Adipocyte (in vitro differentiated cells): ENCODE results near the gene SHANK1.
"Not testable (repeated sequence)": the region's sequence is repeated elsewhere in the genome, so short reads cannot be mapped to it uniquely, and the experiment has no call there.

Experiments used
- DNase-seq: peaks from one replicate; pipeline ENCODE4 v3.0.0-alpha.2; 2015; ENCODE audit warnings: low read depth
- H3K27me3 ChIP-seq: replicated peaks from 2 replicates; pipeline ENCODE4 v1.7.0; 2013; ENCODE audit warnings: mild to moderate bottlenecking, low read length, moderate library complexity; ENCODE audit not compliant: control insufficient read depth, insufficient read depth
- H3K36me3 ChIP-seq: 2 replicates; pipeline ENCODE4 v1.7.0; 2013; ENCODE audit warnings: low read length, mild to moderate bottlenecking, moderate library complexity; ENCODE audit not compliant: control insufficient read depth, insufficient read depth, severe bottlenecking
- H3K4me1 ChIP-seq: 2 replicates; pipeline ENCODE4 v1.7.0; 2013; ENCODE audit warnings: mild to moderate bottlenecking, low read length, moderate library complexity; ENCODE audit not compliant: control insufficient read depth, insufficient read depth
- H3K4me3 ChIP-seq: 2 replicates; pipeline ENCODE4 v1.7.0; 2013; ENCODE audit warnings: mild to moderate bottlenecking, low read length, moderate library complexity
- H3K9ac ChIP-seq: 2 replicates; pipeline ENCODE4 v1.7.0; 2013; ENCODE audit warnings: mild to moderate bottlenecking, low read length, moderate library complexity
- H3K9me3 ChIP-seq: 2 replicates; pipeline ENCODE4 v1.7.0; 2013; ENCODE audit warnings: mild to moderate bottlenecking, low read length, moderate library complexity; ENCODE audit not compliant: control insufficient read depth

The SHANK1 gene

GRCh38 chr19:50750010-50750409, 30.4 kb upstream of the SHANK1 start:
- DNase-seq = no peak
- no peak overlapping the region for H3K4me3 ChIP-seq
- no peaks in the 10 kb centered on the region for H3K9me3 ChIP-seq
- no peaks in the 10 kb centered on the region for H3K4me1 ChIP-seq
- H3K9ac ChIP-seq = no peak overlapping the region
- H3K27me3 ChIP-seq = peaks cover 18% of the 10 kb centered on the region
- H3K36me3 ChIP-seq = no peaks in the 10 kb centered on the region

DNA sequence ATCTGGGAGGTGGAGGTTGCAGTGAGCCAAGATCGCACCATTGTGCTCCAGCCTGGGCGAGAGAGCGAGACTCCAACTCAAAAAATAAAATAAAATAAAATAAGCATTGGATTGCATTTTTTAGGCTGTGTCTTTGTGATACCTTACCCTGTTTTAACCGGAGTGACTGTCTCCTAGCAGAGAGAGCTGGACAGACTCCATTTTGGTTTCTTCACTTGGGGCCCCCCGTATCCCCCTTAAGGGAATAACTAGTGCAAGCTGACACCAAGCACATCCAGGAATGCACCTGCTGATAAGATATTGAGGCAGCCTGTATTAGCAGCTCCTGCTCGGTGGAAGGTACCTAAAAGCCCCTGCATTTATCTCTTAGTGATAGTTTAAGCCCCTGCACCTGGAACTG, 29.9 kb upstream of the SHANK1 start:
- no peak for DNase-seq
- peaks cover 15% of the 10 kb centered on the region for H3K27me3 ChIP-seq
- H3K4me1 ChIP-seq = no peaks in the 10 kb centered on the region
- H3K9ac ChIP-seq = no peak overlapping the region
- no peaks in the 10 kb centered on the region for H3K36me3 ChIP-seq
- no peaks in the 10 kb centered on the region for H3K9me3 ChIP-seq
- no peak overlapping the region for H3K4me3 ChIP-seq

- DNase-seq, H3K4me3 ChIP-seq, H3K9me3 ChIP-seq, H3K4me1 ChIP-seq, H3K9ac ChIP-seq, H3K36me3 ChIP-seq: not testable (repeated sequence)
- H3K27me3 ChIP-seq = peaks cover 23% of the 10 kb centered on the region
Measured at GRCh38 chr19:50747141-50747540, 27.5 kb upstream of the SHANK1 start.

- DNase-seq = no peak
Measured at GRCh38 chr19:50745221-50745620, 25.6 kb upstream of the SHANK1 start.

DNA sequence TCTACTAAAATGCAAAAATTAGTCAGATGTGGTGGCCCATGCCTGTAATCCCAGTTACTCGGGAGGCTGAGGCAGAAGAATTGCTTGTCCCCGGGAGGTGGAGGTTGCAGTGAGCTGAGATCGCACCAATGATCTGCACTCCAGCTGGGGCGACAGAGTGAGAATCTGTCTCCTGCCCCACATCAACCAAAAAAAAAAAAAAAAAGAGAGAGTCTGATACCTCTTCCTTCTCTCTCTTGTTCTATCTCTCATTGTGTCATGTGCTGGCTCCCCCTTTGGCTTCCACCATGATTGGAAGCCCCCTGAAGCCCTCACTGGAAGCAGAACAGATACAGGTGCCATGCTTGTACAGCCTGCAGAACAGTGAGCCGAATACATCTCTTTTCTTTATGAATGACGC, 23.9 kb upstream of the SHANK1 start:
- H3K9me3 ChIP-seq = no peaks in the 10 kb centered on the region
- DNase-seq = no peak
- H3K4me1 ChIP-seq = no peaks in the 10 kb centered on the region
- H3K9ac ChIP-seq = no peak overlapping the region
- no peak overlapping the region for H3K4me3 ChIP-seq
- H3K27me3 ChIP-seq = peaks cover 30% of the 10 kb centered on the region
- no peaks in the 10 kb centered on the region for H3K36me3 ChIP-seq

More at GRCh38 chr19:50745221-50745620, 25.6 kb upstream of the SHANK1 start:
- Histone ChIP-seq H3K9ac (no peak overlapping the region), H3K9me3 (no peaks in the 10 kb centered on the region), H3K4me1 (no peaks in the 10 kb centered on the region), H3K36me3 (no peaks in the 10 kb centered on the region), H3K4me3 (no peak overlapping the region), H3K27me3 (peaks cover 27% of the 10 kb centered on the region)

DNA sequence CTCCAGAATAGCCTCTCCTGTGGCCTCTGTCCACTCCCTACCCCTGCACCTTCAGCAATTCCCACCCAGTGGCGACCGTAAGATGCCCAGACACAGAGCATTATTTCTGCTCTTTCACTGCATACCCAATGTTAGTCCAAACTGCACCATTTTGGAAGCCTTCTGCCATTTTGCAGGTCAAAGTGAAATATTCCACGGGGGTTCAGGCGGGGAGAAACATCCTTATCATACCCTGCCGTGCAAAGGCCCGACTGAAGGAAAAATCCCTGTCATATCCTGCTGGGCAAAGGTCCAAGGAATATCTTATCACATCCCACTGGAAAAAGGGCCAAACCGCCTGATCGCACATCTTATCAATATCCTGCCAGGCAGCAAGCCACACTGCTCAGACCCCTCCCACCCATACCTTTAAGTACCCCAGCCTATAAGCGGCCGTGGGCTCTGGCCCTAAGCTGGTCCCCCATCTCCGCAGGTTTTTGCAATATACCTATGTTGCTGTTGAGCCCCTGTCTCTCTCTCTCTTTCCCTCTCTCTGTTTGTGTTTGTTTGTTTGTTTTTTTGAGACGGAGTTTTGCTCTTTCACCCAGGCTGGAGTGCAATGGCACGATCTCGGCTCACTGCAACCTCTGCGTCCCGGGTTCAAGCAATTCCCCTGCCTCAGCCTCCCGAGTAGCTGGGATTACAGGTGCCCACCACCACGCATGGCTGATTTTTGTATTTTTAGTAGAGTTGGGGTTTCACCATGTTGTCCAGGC, 21.8 kb upstream of the SHANK1 start:
- H3K4me1 ChIP-seq = no peaks in the 10 kb centered on the region
- DNase-seq = no peak

GRCh38 chr19:50739914-50740426, 20.4 kb upstream of the SHANK1 start:
- no peak overlapping the region for H3K9ac ChIP-seq
- no peaks in the 10 kb centered on the region for H3K4me1 ChIP-seq
- H3K9me3 ChIP-seq = no peaks in the 10 kb centered on the region
- no peak overlapping the region for H3K4me3 ChIP-seq
- peaks cover 52% of the 10 kb centered on the region for H3K27me3 ChIP-seq
- DNase-seq = no peak
- H3K36me3 ChIP-seq = no peaks in the 10 kb centered on the region

More for the DNA sequence above, 21.8 kb upstream of the SHANK1 start:
- H3K36me3 ChIP-seq = no peaks in the 10 kb centered on the region
- H3K9ac ChIP-seq = no peak overlapping the region
- H3K27me3 ChIP-seq = peaks cover 41% of the 10 kb centered on the region
- no peaks in the 10 kb centered on the region for H3K9me3 ChIP-seq
- no peak overlapping the region for H3K4me3 ChIP-seq

DNA sequence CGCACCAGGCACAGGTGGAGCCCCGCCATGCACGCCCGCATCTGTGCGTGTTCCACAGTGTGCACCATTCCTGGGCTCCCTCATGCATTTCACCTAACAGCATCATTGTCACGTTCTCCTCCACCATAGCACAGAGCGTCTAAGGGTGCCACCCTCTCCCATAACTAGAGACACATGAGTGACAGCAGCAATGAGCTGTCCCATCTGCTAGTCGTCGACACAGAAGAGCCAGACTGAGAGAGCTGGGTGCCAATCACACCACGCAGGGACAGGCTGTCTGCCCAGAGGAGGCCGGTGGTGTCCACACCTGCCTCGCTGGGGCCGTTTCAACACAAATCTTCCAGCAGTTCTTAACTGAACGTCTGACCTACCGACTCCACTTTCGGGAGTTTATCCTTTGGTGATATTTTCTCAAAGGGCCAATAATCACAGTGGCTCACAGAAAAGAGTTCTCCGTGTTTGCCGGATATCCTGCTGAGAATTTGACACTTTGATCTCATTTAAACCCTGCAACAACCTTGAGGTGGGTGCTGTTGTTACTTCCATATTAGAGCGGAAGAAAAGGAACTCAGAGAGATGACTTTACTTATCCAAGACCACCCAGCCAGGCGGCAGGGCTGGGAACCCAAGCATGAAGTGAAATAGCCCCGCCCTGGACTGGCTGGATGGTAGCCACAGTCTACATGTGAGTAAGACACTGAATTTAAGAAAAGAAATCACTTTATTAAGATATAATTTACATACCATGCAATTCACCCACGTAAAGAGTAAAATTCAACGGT, 19.7 kb upstream of the SHANK1 start:
- Histone ChIP-seq H3K4me3 (no peak overlapping the region), H3K36me3 (no peaks in the 10 kb centered on the region), H3K4me1 (no peaks in the 10 kb centered on the region), H3K9ac (no peak overlapping the region), H3K9me3 (no peaks in the 10 kb centered on the region), H3K27me3 (peaks cover 52% of the 10 kb centered on the region)
- DNase-seq = no peak

GRCh38 chr19:50736338-50736737, 16.7 kb upstream of the SHANK1 start:
- DNase-seq = no peak
- no peaks in the 10 kb centered on the region for H3K9me3 ChIP-seq
- peaks cover 38% of the 10 kb centered on the region for H3K27me3 ChIP-seq
- H3K4me3 ChIP-seq = no peak overlapping the region
- H3K9ac ChIP-seq = no peak overlapping the region
- no peaks in the 10 kb centered on the region for H3K4me1 ChIP-seq
- H3K36me3 ChIP-seq = no peaks in the 10 kb centered on the region

GRCh38 chr19:50735869-50736268, 16.3 kb upstream of the SHANK1 start:
- DNase-seq = no peak
- no peaks in the 10 kb centered on the region for H3K4me1 ChIP-seq
- H3K4me3 ChIP-seq = no peak overlapping the region
- H3K27me3 ChIP-seq = peaks cover 35% of the 10 kb centered on the region
- no peaks in the 10 kb centered on the region for H3K36me3 ChIP-seq
- H3K9ac ChIP-seq = no peak overlapping the region
- H3K9me3 ChIP-seq = no peaks in the 10 kb centered on the region

DNA sequence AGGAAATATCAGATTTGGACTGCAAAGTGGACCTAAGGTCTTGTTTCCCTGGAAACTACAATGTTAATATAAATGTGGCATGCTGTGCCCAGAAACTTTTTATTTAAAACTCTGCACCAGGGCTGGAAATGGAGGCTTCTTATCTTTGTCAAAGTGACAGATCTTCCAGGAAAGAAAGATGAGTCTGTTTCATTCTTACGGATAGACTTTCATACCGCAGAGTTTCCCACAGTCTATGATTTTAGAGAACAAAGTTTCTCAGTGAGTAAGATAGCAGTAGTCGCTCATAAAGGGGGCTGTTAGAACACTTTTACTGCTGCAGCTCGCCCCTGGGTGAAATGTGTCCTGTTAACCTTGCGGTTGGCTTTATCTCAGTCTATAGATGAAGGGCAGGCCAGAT, 10.3 kb upstream of the SHANK1 start:
- H3K4me1 ChIP-seq = peaks cover 13% of the 10 kb centered on the region
- no peak for DNase-seq
- no peak overlapping the region for H3K9ac ChIP-seq
- no peak overlapping the region for H3K4me3 ChIP-seq
- no peaks in the 10 kb centered on the region for H3K36me3 ChIP-seq
- H3K9me3 ChIP-seq = no peaks in the 10 kb centered on the region
- no peaks in the 10 kb centered on the region for H3K27me3 ChIP-seq
